GM19452 (cell line): ENCODE results near the gene PRSS21.

Experiments
- ATAC-seq: cut with Tn5 transposase; IDR thresholded peaks from one replicate; pipeline ENCODE4 v1.9.1; 2021; ENCODE audit not compliant: unreplicated experiment

Gene PRSS21

DNA sequence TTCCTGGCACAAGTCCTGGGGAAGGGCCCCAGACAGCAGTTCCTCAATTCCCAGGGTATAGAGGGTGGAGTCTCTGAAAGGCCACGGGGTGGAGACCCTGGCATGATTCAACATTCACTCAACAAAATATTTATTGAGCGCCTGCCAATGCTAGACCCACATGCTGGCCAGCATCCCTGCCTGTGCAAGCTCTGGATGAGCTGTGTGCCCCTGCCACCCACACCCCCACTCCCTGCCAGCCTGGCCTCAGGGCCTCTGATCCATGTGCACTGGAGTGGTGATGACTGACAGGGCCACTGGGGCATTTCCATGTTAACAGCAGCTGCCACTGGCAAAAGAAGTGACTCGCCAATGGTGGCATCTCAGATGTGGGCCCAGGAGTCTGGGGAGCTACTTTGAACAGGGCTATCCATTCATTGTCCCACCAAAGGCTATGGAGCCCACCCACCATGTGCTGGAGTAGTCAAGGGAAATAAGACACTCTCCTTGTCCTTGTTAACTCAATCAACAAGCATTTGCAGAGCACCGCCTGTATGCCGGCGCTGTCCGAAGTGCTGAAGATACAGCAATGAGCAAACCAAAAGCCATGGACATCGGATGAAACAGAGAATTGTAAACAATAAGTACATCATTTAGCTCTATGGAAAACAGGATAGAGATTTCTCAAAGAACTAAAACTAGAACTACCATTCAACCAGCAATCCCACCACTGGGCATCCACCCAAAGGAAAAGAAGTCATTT, 44.0 kb downstream of the PRSS21 start:
- no peak for ATAC-seq

DNA sequence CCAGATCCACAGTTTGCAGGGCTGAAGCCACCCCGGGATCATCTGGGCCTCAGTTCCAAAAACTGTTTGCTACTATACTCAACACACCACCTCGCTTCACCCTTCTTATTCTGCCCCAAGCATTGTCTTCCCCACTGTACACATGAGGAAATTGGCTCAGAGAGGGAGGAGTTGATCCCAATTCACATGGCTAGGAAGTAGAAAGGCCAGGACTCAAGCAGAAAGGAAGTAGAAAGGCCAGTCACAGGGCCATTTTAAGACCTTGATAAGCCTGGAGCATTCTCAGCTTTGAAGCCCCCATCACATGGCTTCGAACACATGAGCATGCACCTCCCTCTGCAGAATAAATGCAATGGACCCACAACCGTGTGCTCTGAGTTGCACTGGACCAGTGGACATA, 48.6 kb downstream of the PRSS21 start:
- no peak for ATAC-seq

DNA sequence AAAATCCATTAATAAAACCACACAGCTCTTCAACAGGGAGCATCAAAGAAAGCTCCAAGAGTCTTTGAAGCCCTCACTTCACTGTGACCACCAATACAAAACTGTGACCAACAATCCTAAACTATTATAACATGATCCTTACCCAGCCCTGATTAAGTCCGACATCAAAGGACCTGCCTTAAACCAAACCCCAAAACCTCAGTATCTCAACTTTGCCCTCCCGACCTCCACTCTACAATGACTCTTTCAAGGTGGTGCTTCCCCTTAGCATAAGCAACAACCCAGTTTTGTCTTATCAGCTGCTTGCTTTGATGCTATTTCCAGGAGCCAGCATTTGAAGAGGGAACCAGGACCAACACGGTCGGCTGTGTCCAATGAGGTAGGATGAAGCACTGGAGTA, 49.4 kb downstream of the PRSS21 start:
- ATAC-seq, result no peak

DNA sequence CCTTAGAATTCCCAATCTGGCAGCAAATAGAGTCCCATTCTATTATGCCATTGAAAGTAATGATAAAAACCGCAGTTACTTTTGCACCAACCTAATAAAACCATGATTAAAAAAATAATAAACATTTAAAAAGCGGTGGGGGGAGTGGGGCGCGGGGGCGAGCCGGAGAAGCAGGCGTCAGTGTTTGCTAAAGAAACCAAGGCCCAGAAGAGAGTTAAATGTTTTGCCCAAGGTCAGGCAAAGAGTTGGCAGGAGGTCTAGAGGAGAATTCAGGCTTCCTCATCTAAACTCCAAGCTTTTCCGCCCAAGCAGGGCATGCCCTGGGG, 50.6 kb downstream of the PRSS21 start:
- ATAC-seq, result no peak

DNA sequence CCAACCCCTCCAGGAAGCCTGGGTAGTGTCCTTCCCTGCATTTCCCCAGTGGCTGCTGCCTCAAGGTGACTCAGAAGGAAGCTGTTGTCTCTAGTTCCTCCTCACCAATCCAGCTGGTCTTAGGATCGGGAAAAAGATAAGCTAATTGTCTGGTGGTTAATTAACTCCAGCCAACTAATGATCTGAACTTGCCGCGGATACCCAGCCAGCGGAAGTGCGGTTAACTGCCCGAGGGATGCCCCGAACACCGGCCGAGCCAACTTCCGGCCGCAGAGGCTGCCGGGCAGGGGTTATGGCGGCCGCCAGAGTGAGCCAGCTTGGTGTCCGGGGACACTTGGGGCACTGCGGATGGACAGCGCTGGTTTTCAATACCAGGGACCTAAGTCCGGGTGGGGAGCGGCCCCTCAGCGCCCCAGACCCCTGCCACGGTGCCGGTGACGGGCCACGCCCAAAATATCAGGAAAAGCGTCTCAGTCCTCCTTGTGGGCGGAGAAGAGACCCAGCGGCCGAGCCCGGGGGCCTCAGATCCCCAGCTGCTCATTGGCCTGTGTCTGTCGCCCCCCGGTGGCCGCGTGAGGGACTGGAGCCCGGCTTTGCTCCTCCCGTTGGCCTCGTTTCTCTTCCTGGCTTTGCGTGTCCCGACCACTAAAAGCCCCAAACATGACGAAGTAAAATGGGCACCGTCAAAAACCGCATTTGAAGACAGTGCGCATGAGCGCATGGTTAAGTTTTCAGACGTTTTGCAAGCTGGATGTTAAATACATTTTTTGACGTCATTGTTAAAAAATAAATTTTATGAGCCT, 51.2 kb downstream of the PRSS21 start:
- ATAC-seq, result peak; percentile 91
